ENCODE measurements around the gene HYI. TPM values are rescaled to one million over a fixed set of nuclear protein-coding genes. Genes with fewer than 3 reads are reported as not detected.

HYI gene
- polyA plus RNA-seq, 1 of the 3 experiments (the other 2 are of a cell fraction) = 11.1 TPM

DNA sequence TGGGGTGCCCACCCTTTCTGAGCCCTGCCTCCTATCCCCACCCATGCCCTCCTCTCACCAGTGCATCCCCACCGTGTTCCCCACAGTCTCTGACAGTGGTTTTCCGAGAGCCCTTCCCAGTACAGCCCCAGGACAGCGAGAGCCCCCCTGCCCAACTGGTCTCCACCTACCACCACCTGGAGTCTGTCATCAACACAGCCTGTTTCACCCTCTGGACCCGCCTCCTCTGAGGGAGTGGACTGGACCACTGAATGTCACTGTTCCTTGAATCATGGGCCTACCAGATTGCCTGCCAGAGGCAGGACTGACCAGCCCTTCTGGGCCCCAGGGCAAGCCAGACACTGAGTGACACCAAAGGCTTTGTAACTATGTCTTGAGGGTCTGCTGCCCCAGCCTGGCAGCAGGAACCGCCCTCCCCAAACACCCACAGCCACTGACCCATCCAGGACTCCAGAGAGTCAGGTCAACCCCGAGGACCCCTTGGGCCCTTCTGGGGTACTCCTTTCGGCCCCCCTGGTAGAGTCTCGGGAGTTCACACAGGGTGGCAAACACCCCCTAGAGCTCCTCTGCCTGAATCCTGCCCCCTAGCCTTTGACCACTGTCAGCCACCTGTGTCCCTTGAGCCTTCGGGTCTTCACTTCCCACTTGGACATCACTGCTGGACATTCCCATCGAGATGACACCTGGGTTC, 3.3 kb downstream of the HYI start:
- H4K20me1 ChIP-seq (ENCODE audit: insufficient read depth) = no peaks in the 10 kb centered on the region
- no peaks in the 10 kb centered on the region for H3K9me3 ChIP-seq
- H3K79me2 ChIP-seq (ENCODE audit: insufficient read depth) = no peaks in the 10 kb centered on the region
- no peak overlapping the region for H2AFZ ChIP-seq (ENCODE audit: low read depth)
- H3K4me3 ChIP-seq (ENCODE audit: low read depth in 2 of 2, low read length in 1 of 2) = no peak overlapping the region
- no peak overlapping the region for H3K9ac ChIP-seq
- H3K36me3 ChIP-seq (replicated peaks in 1 of 2; ENCODE audit: control insufficient read depth in 1 of 2, insufficient read depth in 2 of 2, low read length in 1 of 2) = peaks cover 4 to 55% of the 10 kb centered on the region in 2 experiments
- POLR2A ChIA-PET = no interaction called here
- no peaks in the 10 kb centered on the region for H3K9me2 ChIP-seq
- H3F3A ChIP-seq (replicated peaks; ENCODE audit: insufficient read depth) = peaks cover 16% of the 10 kb centered on the region
- WGBS (ENCODE audit: low lambda C conversion rate) = 88% methylated on average over 9 of the region's 10 CpGs
- H3K27me3 ChIP-seq (ENCODE audit: insufficient read depth) = no peaks in the 10 kb centered on the region
- TF ChIP-seq FOXJ3 (CRISPR knock-in tag; IDR thresholded peaks at IDR 0.05) = no peak
- TF ChIP-seq EP300 (IDR thresholded peaks at IDR 0.05; ENCODE audit: borderline replicate concordance in 1 of 2, low read depth in 1 of 2, low read length in 1 of 2) = no peak
- TF ChIP-seq EZH2phosphoT487 (IDR thresholded peaks at IDR 0.05; ENCODE audit: borderline replicate concordance, low read depth) = no peak
- TF ChIP-seq NRF1 (IDR thresholded peaks at IDR 0.05; ENCODE audit: low read depth, low read length) = no peak
- no peak overlapping the region for H3K4me2 ChIP-seq
- no peak overlapping the region for H3K27ac ChIP-seq (ENCODE audit: low read depth in 2 of 2, low read length in 1 of 2)
- peaks cover 0 to 15% of the 10 kb centered on the region in 2 experiments; a peak in 3 of 4 replicates for H3K4me1 ChIP-seq (ENCODE audit: control insufficient read depth in 1 of 2, insufficient read depth in 2 of 2, low read depth in 1 of 2, low read length in 1 of 2)
- CTCF ChIA-PET = interaction anchor here (0.6 kb wide), 1 partner anchor 18 kb away, joined by 3 read pairs; no protein-coding TSS in a partner anchor
- no peak for DNase-seq

DNA sequence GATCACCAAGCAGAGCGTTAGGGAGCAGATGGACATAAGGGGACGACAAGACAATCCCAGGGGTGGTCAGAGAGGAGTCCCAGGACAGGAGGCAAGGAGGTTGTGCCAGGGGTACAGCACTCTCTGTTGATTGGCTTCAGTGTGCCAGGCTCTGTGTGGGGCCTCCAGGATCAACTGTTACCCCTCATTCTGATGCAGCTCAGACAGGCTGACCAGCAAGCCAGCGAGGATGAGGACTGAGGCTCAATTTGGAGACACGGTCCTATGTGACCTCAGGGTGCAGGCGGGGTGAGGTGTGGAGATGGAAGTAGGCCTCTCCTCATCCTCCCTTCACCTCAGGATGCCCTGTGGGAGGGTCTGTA, 4.0 kb downstream of the HYI start:
- H3K36me3 ChIP-seq (replicated peaks in 1 of 2; ENCODE audit: control insufficient read depth in 1 of 2, insufficient read depth in 2 of 2, low read length in 1 of 2) = peaks cover 4 to 61% of the 10 kb centered on the region in 2 experiments
- no peak overlapping the region for H3K4me2 ChIP-seq
- H3K9me3 ChIP-seq = no peaks in the 10 kb centered on the region
- no peak overlapping the region for H3K27ac ChIP-seq (ENCODE audit: low read depth in 2 of 2, low read length in 1 of 2)
- H3K79me2 ChIP-seq (ENCODE audit: insufficient read depth) = no peaks in the 10 kb centered on the region
- no peak overlapping the region for H3K9ac ChIP-seq
- DNase-seq = no peak
- no peak overlapping the region for H2AFZ ChIP-seq (ENCODE audit: low read depth)
- H3K4me3 ChIP-seq (ENCODE audit: low read depth in 2 of 2, low read length in 1 of 2) = no peak overlapping the region
- H3K9me2 ChIP-seq = no peaks in the 10 kb centered on the region
- peaks cover 0 to 13% of the 10 kb centered on the region in 2 experiments; a peak in 3 of 4 replicates for H3K4me1 ChIP-seq (ENCODE audit: control insufficient read depth in 1 of 2, insufficient read depth in 2 of 2, low read depth in 1 of 2, low read length in 1 of 2)
- peaks cover 15% of the 10 kb centered on the region for H3F3A ChIP-seq (replicated peaks; ENCODE audit: insufficient read depth)
- no peak for TF ChIP-seq GATA2 (CRISPR knock-in tag; IDR thresholded peaks at IDR 0.05)
- TF ChIP-seq RAD21 (IDR thresholded peaks at IDR 0.05; ENCODE audit: low read length) = no peak
- no peak for TF ChIP-seq TAF1 (IDR thresholded peaks at IDR 0.05; ENCODE audit: borderline replicate concordance, low read depth, low read length)
- H4K20me1 ChIP-seq (ENCODE audit: insufficient read depth) = no peaks in the 10 kb centered on the region
- ChIA-PET CTCF (no interaction called here), POLR2A (no interaction called here)
- no peaks in the 10 kb centered on the region for H3K27me3 ChIP-seq (ENCODE audit: insufficient read depth)
- WGBS (ENCODE audit: low lambda C conversion rate) = 90% methylated on average over 5 of the region's 5 CpGs

DNA sequence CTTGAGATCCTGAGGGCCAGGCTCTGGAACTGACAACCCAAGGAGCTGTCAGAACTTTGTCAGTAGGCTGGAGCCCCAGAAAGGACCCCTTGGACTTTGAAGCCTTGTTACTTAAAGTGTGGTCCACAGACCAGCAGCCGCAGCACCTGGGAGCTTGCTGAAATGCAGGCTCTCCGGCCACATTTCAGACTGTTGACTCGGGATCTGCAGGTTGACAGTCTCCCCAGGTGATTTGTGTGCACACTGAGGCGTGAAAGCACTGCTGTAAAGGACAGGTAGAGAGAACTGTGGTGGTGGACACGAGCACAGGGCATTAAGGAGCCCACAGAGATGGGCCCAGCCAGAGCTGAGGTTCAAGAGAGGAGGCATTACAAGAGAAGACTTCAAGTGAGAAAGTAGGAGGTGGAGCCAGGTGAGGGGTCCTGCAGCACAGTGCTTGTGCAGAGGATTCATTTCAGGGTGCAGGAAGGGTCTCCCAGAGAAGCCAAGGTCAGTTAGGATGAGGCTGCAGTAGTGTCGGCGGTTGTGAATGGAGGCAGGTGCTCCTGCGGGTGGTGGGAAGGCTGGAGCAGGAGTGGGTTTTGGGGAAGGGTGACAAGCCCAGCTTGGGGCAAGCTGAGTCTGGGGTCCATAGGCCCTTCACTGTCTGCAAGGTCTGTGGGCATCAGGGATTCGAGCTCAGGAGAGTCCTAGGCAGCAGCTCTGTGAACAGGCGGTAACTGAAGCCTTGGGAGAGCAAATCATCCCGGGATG, 4.6 kb downstream of the HYI start:
- no peak for DNase-seq
- Histone ChIP-seq H3K9ac (no peak overlapping the region), H2AFZ (ENCODE audit: low read depth) (no peak overlapping the region), H3K4me3 (ENCODE audit: low read depth in 2 of 2, low read length in 1 of 2) (no peak overlapping the region), H3K9me3 (no peaks in the 10 kb centered on the region), H3K79me2 (ENCODE audit: insufficient read depth) (no peaks in the 10 kb centered on the region), H3K27ac (ENCODE audit: low read depth in 2 of 2, low read length in 1 of 2) (no peak overlapping the region), H3K4me1 (ENCODE audit: control insufficient read depth in 1 of 2, insufficient read depth in 2 of 2, low read depth in 1 of 2, low read length in 1 of 2) (peaks cover 0 to 8% of the 10 kb centered on the region in 2 experiments; a peak in 3 of 4 replicates), H3K9me2 (no peaks in the 10 kb centered on the region), H4K20me1 (ENCODE audit: insufficient read depth) (no peaks in the 10 kb centered on the region), H3K27me3 (ENCODE audit: insufficient read depth) (no peaks in the 10 kb centered on the region), H3K4me2 (no peak overlapping the region), H3F3A (replicated peaks; ENCODE audit: insufficient read depth) (peaks cover 9% of the 10 kb centered on the region), H3K36me3 (replicated peaks in 1 of 2; ENCODE audit: control insufficient read depth in 1 of 2, insufficient read depth in 2 of 2, low read length in 1 of 2) (peaks cover 4 to 66% of the 10 kb centered on the region in 2 experiments)
- 82% methylated on average over 10 of the region's 11 CpGs for WGBS (ENCODE audit: low lambda C conversion rate)
- ChIA-PET POLR2A (interaction anchor here (0.9 kb wide), 1 partner anchor 9 kb away, joined by 3 read pairs; no protein-coding TSS in a partner anchor), CTCF (interaction anchor here (1.3 kb wide), 1 partner anchor 12 kb away, joined by 5 read pairs; no protein-coding TSS in a partner anchor)
- TF ChIP-seq YY1 (IDR thresholded peaks at IDR 0.05; ENCODE audit: low read depth) (no peak), GATA2 (CRISPR knock-in tag; IDR thresholded peaks at IDR 0.05) (no peak), FOXM1 (IDR thresholded peaks at IDR 0.05; ENCODE audit: low read depth) (no peak), RCOR1 (IDR thresholded peaks at IDR 0.05; ENCODE audit: low read length) (no peak), FOSL2 (IDR thresholded peaks at IDR 0.05; ENCODE audit: borderline replicate concordance, low read depth) (no peak), FOXJ3 (CRISPR knock-in tag; IDR thresholded peaks at IDR 0.05) (no peak), TAF1 (IDR thresholded peaks at IDR 0.05; ENCODE audit: borderline replicate concordance, low read depth, low read length) (no peak), RFX5 (IDR thresholded peaks at IDR 0.05; ENCODE audit: low read length) (no peak), ELF1 (IDR thresholded peaks at IDR 0.05) (no peak)
- TF ChIP-seq, protein P1, sequence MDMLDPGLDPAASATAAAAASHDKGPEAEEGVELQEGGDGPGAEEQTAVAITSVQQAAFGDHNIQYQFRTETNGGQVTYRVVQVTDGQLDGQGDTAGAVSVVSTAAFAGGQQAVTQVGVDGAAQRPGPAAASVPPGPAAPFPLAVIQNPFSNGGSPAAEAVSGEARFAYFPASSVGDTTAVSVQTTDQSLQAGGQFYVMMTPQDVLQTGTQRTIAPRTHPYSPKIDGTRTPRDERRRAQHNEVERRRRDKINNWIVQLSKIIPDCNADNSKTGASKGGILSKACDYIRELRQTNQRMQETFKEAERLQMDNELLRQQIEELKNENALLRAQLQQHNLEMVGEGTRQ (IDR thresholded peaks at IDR 0.05; ENCODE audit: borderline replicate concordance, low read depth, low read length) = no peak
- TF ChIP-seq, protein P2, sequence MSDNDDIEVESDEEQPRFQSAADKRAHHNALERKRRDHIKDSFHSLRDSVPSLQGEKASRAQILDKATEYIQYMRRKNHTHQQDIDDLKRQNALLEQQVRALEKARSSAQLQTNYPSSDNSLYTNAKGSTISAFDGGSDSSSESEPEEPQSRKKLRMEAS (IDR thresholded peaks at IDR 0.05; ENCODE audit: low read depth) = no peak
- TF ChIP-seq, protein P3, sequence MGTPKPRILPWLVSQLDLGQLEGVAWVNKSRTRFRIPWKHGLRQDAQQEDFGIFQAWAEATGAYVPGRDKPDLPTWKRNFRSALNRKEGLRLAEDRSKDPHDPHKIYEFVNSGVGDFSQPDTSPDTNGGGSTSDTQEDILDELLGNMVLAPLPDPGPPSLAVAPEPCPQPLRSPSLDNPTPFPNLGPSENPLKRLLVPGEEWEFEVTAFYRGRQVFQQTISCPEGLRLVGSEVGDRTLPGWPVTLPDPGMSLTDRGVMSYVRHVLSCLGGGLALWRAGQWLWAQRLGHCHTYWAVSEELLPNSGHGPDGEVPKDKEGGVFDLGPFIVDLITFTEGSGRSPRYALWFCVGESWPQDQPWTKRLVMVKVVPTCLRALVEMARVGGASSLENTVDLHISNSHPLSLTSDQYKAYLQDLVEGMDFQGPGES (IDR thresholded peaks at IDR 0.05; ENCODE audit: low read depth, low read length) = no peak

Data from SK-N-SH (cell line).